ENCODE results near the gene TBX21.

TBX21 gene

GRCh38 chr17:47714773-47715396, 18.2 kb upstream of the TBX21 start:
- no peak for DNase-seq

GRCh38 chr17:47715669-47716325, 17.2 kb upstream of the TBX21 start:
- DNase-seq = no peak

- DNase-seq = no peak
Measured at GRCh38 chr17:47716375-47716774, 16.7 kb upstream of the TBX21 start.

- no peak for DNase-seq
Measured at GRCh38 chr17:47717261-47717697, 15.8 kb upstream of the TBX21 start.

- DNase-seq = no peak
Measured at GRCh38 chr17:47717979-47718621, 14.9 kb upstream of the TBX21 start.

GRCh38 chr17:47718634-47719405, 14.2 kb upstream of the TBX21 start:
- no peak for DNase-seq

GRCh38 chr17:47719411-47720152, 13.5 kb upstream of the TBX21 start:
- DNase-seq = peak; percentile 84

GRCh38 chr17:47720196-47720595, 12.8 kb upstream of the TBX21 start:
- no peak for DNase-seq

- peak; percentile 48 for DNase-seq
Measured at GRCh38 chr17:47720754-47721533, 12.1 kb upstream of the TBX21 start.

- no peak for DNase-seq
Measured at GRCh38 chr17:47721725-47722124, 11.3 kb upstream of the TBX21 start.

- no peak for DNase-seq
Measured at GRCh38 chr17:47724705-47725104, 8.3 kb upstream of the TBX21 start.

GRCh38 chr17:47725446-47726111, 7.5 kb upstream of the TBX21 start:
- DNase-seq = no peak

GRCh38 chr17:47726796-47727703, 6.0 kb upstream of the TBX21 start:
- no peak for DNase-seq

- no peak for DNase-seq
Measured at GRCh38 chr17:47727704-47728036, 5.4 kb upstream of the TBX21 start.

- no peak for DNase-seq
Measured at GRCh38 chr17:47728214-47728877, 4.7 kb upstream of the TBX21 start.

- no peak for DNase-seq
Measured at GRCh38 chr17:47729476-47729875, 3.6 kb upstream of the TBX21 start.

GRCh38 chr17:47730681-47731080, 2.4 kb upstream of the TBX21 start:
- DNase-seq = no peak

- no peak for DNase-seq
Measured at GRCh38 chr17:47731396-47731795, 1.6 kb upstream of the TBX21 start.

- DNase-seq = no peak
Measured at GRCh38 chr17:47732399-47733046, 513 bp upstream of the TBX21 start.
